Measurements from ENCODE around the gene ACTN4.

Gene ACTN4

DNA sequence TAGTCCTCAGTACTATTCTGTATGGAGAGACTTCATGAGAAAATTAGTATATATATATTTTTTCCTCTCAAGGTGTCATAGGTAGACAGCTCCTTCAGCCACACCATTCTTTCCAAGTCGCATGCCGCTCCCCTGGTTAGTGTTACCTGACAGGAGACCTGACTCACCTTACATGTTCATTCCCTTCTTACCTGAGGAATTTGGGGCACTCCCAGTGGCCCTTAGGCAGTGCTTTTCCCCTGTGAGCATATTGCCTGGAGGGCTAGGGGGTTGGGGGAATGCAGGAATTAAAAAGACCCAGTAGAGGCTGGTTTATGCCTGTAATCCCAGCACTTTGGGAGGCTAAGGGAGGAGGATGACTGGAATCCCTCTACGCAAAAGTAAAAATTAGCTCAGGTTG is 9.0 kb upstream of the ACTN4 start:
- no peak overlapping the region for H3K4me3 ChIP-seq (ENCODE audit: low read length)
- H3K36me3 ChIP-seq (replicated peaks; ENCODE audit: low read depth, low read length), result peaks cover 14% of the 10 kb centered on the region
- H3K27me3 ChIP-seq (ENCODE audit: low read depth, low read length), result no peaks in the 10 kb centered on the region
- H3K9me3 ChIP-seq (ENCODE audit: insufficient read depth, low read length), result no peaks in the 10 kb centered on the region
- H3K4me1 ChIP-seq (ENCODE audit: low read length), result peaks cover 15% of the 10 kb centered on the region
- no peaks in the 10 kb centered on the region for H3K79me2 ChIP-seq (ENCODE audit: low read length)
- no peaks in the 10 kb centered on the region for H4K20me1 ChIP-seq (ENCODE audit: insufficient read depth, low read length)
- H3K9ac ChIP-seq (ENCODE audit: low read length), result no peak overlapping the region
- H2AFZ ChIP-seq (ENCODE audit: low read depth, low read length), result no peak overlapping the region
- no peak overlapping the region for H3K4me2 ChIP-seq (ENCODE audit: low read length)
- no peak overlapping the region for H3K27ac ChIP-seq (ENCODE audit: low read length)
- TF ChIP-seq, protein P1, sequence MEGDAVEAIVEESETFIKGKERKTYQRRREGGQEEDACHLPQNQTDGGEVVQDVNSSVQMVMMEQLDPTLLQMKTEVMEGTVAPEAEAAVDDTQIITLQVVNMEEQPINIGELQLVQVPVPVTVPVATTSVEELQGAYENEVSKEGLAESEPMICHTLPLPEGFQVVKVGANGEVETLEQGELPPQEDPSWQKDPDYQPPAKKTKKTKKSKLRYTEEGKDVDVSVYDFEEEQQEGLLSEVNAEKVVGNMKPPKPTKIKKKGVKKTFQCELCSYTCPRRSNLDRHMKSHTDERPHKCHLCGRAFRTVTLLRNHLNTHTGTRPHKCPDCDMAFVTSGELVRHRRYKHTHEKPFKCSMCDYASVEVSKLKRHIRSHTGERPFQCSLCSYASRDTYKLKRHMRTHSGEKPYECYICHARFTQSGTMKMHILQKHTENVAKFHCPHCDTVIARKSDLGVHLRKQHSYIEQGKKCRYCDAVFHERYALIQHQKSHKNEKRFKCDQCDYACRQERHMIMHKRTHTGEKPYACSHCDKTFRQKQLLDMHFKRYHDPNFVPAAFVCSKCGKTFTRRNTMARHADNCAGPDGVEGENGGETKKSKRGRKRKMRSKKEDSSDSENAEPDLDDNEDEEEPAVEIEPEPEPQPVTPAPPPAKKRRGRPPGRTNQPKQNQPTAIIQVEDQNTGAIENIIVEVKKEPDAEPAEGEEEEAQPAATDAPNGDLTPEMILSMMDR (IDR thresholded peaks at IDR 0.05; ENCODE audit: low read depth, low read length), result no peak
- no peak for TF ChIP-seq EZH2phosphoT487 (IDR thresholded peaks at IDR 0.05; ENCODE audit: low read depth)

DNA sequence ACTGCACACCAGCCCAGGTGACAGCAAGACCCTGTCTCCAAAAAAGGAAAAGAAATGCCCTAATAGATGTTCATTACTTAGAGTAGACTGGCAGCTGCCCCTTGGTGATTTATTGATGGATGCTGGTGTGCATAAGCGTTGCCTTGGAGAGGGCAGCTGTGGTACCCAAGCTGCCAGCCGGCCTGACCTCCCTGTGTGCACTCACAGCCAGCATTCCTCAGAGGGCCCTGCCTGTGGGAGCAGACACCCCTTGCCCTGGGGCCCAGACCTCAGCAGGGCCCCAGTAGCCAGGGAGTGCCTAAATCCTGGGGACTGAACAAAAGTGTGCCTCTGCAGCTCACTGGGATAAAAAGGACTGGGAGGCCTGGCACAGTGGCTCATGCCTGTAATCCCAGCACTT is 7.8 kb upstream of the ACTN4 start:
- Histone ChIP-seq H3K27ac (ENCODE audit: low read length) (no peak overlapping the region), H3K79me2 (ENCODE audit: low read length) (no peaks in the 10 kb centered on the region), H4K20me1 (ENCODE audit: insufficient read depth, low read length) (no peaks in the 10 kb centered on the region), H3K9ac (ENCODE audit: low read length) (no peak overlapping the region), H3K4me1 (ENCODE audit: low read length) (peaks cover 15% of the 10 kb centered on the region), H3K36me3 (replicated peaks; ENCODE audit: low read depth, low read length) (peaks cover 13% of the 10 kb centered on the region), H2AFZ (ENCODE audit: low read depth, low read length) (no peak overlapping the region), H3K4me3 (ENCODE audit: low read length) (no peak overlapping the region), H3K27me3 (ENCODE audit: low read depth, low read length) (no peaks in the 10 kb centered on the region), H3K4me2 (ENCODE audit: low read length) (no peak overlapping the region), H3K9me3 (ENCODE audit: insufficient read depth, low read length) (no peaks in the 10 kb centered on the region)
- TF ChIP-seq, protein P1 (IDR thresholded peaks at IDR 0.05; ENCODE audit: low read depth, low read length), result no peak
- no peak for TF ChIP-seq EZH2phosphoT487 (IDR thresholded peaks at IDR 0.05; ENCODE audit: low read depth)

DNA sequence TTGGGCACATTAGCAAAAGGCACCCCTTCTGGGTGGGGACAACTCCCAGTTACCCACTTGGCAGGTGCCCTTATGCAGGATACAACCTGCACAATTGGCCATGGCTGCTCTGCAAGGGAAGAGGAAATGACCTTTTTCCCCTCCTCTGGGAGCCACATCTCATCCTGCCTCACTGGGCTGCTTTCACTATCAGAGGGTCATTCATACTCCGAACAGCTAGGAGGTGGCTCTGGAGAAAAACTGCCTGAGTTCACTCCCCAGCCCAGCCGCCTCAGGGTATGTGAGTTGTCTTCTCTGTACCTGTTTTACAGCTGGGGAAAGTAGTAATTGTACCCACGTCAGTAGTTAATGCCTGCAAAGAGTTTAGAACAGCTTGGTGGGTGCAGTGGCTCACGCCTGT is 7.1 kb upstream of the ACTN4 start:
- no peaks in the 10 kb centered on the region for H3K27me3 ChIP-seq (ENCODE audit: low read depth, low read length)
- peaks cover 7% of the 10 kb centered on the region for H3K36me3 ChIP-seq (replicated peaks; ENCODE audit: low read depth, low read length)
- no peaks in the 10 kb centered on the region for H3K79me2 ChIP-seq (ENCODE audit: low read length)
- H2AFZ ChIP-seq (ENCODE audit: low read depth, low read length), result no peak overlapping the region
- no peak overlapping the region for H3K4me3 ChIP-seq (ENCODE audit: low read length)
- H3K27ac ChIP-seq (ENCODE audit: low read length), result no peak overlapping the region
- no peak overlapping the region for H3K4me2 ChIP-seq (ENCODE audit: low read length)
- no peaks in the 10 kb centered on the region for H3K9me3 ChIP-seq (ENCODE audit: insufficient read depth, low read length)
- no peaks in the 10 kb centered on the region for H4K20me1 ChIP-seq (ENCODE audit: insufficient read depth, low read length)
- TF ChIP-seq EZH2phosphoT487 (IDR thresholded peaks at IDR 0.05; ENCODE audit: low read depth), result no peak
- TF ChIP-seq, protein P1 (IDR thresholded peaks at IDR 0.05; ENCODE audit: low read depth, low read length), result no peak
- peaks cover 15% of the 10 kb centered on the region for H3K4me1 ChIP-seq (ENCODE audit: low read length)
- no peak overlapping the region for H3K9ac ChIP-seq (ENCODE audit: low read length)

DNA sequence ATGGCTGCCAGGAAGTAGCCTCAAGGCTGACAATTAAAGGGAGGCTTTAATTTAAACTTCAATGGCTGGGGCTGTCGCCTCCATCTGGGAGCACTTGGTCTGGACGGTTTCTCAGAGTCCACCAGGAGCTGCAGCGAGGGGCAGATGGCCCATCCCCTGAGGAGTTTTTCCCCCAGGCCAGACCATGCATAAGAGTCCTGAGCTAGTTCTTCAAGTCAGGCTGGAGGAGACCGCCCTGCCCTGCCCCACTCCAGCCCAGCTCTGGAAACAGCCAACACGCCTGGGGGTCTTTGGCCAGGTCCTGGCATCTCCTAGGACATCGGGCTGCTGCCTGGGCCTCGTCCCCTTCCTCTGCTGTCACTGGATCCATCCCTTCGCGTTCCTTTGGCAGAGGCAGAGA is 5.3 kb upstream of the ACTN4 start:
- Histone ChIP-seq H3K4me2 (ENCODE audit: low read length) (no peak overlapping the region), H3K79me2 (ENCODE audit: low read length) (no peaks in the 10 kb centered on the region), H2AFZ (ENCODE audit: low read depth, low read length) (no peak overlapping the region), H3K9ac (ENCODE audit: low read length) (no peak overlapping the region), H3K4me1 (ENCODE audit: low read length) (peaks cover 8% of the 10 kb centered on the region), H3K36me3 (replicated peaks; ENCODE audit: low read depth, low read length) (no peaks in the 10 kb centered on the region), H3K27me3 (ENCODE audit: low read depth, low read length) (no peaks in the 10 kb centered on the region), H4K20me1 (ENCODE audit: insufficient read depth, low read length) (no peaks in the 10 kb centered on the region), H3K4me3 (ENCODE audit: low read length) (no peak overlapping the region), H3K27ac (ENCODE audit: low read length) (no peak overlapping the region), H3K9me3 (ENCODE audit: insufficient read depth, low read length) (no peaks in the 10 kb centered on the region)
- TF ChIP-seq, protein P1 (IDR thresholded peaks at IDR 0.05; ENCODE audit: low read depth, low read length), result no peak
- no peak for TF ChIP-seq EZH2phosphoT487 (IDR thresholded peaks at IDR 0.05; ENCODE audit: low read depth)

Data from OCI-LY3 (cell line).